SK-N-SH treated with all-trans-retinoic acid at 6 μM for 48 hours (cell line): ENCODE data around the gene C14orf119.

Experiments
- BACH2 ChIP-seq: fragments of 250-450 bp; sonication (Bioruptor Pico); IDR thresholded peaks from 2 replicates; pipeline ENCODE4 v1.9.0; 2021; ENCODE audit warnings: mild to moderate bottlenecking, borderline replicate concordance
- PATZ1 ChIP-seq: fragments of 250-450 bp; sonication (Bioruptor Pico); IDR thresholded peaks from 2 replicates; pipeline ENCODE4 v1.8.0; 2020; ENCODE audit warnings: mild to moderate bottlenecking, moderate library complexity, borderline replicate concordance

- TF ChIP-seq BACH2 (CRISPR knock-in tag) (no peak), PATZ1 (CRISPR knock-in tag) (no peak)
Observed at GRCh38 chr14:23129759-23130316, 34.5 kb downstream of the C14orf119 start.
